GM12872 (cell line): ENCODE data around the gene COL7A1.

ENCODE experiments used
- CTCF ChIP-seq: IDR thresholded peaks from 3 replicates; pipeline ENCODE4 v1.5.1; 2011; ENCODE audit warnings: low read depth, mild to moderate bottlenecking, low read length, moderate library complexity; ENCODE audit not compliant: insufficient read depth

The COL7A1 gene

DNA sequence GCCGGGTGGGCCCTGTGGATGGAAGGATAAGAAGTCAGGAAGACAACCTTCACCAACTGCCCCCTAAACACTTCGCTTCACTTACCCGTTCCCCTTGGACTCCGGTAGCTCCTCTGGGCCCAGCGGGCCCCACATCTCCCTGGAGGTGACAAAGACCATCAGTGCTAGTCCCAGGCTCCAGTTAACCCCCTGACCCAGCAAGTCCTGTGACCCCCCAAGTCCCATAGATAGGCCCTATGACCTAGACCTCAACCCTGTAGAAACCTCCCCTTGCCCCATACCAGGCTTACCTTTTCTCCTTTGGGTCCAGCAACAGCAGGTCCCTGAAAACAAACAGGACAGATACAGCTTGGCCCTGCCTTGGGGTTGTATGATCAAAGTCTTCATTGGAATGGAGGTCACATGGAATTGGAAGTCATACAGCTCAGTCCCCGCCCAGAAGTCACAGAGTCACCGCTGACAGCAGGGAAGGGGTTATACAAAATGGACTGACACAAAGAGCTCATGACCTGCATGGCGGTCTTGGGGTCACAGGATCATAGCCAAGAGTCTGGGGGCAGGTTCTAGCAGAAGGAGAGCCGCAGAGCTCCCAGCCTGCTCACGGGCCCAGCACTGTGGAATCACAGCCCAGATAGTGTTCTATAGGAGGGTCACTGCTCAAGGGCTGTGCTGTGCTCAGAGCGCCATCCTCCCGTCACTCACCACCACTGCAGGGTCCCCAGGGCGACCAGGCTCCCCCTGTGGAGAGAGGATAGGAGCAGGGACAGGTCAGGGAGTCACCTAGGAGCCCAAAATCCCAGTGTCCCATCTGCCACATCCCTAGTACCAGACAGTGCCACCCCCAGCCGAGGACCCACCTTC, 13.3 kb downstream of the COL7A1 start:
- TF ChIP-seq CTCF, result no peak

DNA sequence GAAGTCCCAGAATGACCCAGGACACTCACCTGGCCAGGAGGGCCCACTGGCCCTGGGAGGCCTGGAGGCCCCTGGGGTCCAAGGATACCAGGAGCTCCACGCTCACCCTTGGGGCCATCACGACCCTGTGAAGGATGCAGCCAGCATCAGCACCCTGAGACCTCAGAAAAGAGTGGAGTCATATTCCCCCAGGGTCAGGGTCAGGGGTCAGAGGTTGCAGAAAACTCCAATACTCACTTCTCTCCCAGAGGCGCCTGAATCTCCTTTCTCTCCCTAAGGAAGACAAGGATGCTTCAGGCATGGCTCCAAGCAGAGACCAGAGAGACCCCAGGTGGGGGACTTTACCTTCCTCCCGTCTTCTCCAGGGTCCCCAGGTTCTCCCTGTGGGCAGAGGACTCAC, 18.5 kb downstream of the COL7A1 start:
- TF ChIP-seq CTCF, result no peak

GRCh38 chr3:48575366-48575765, 19.8 kb downstream of the COL7A1 start:
- TF ChIP-seq CTCF, result no peak

- TF ChIP-seq CTCF, result no peak
Measured at GRCh38 chr3:48573973-48574585, 21.1 kb downstream of the COL7A1 start.

GRCh38 chr3:48572517-48572916, 22.6 kb downstream of the COL7A1 start:
- no peak for TF ChIP-seq CTCF

- no peak for TF ChIP-seq CTCF
Measured at GRCh38 chr3:48571938-48572337, 23.2 kb downstream of the COL7A1 start.

DNA sequence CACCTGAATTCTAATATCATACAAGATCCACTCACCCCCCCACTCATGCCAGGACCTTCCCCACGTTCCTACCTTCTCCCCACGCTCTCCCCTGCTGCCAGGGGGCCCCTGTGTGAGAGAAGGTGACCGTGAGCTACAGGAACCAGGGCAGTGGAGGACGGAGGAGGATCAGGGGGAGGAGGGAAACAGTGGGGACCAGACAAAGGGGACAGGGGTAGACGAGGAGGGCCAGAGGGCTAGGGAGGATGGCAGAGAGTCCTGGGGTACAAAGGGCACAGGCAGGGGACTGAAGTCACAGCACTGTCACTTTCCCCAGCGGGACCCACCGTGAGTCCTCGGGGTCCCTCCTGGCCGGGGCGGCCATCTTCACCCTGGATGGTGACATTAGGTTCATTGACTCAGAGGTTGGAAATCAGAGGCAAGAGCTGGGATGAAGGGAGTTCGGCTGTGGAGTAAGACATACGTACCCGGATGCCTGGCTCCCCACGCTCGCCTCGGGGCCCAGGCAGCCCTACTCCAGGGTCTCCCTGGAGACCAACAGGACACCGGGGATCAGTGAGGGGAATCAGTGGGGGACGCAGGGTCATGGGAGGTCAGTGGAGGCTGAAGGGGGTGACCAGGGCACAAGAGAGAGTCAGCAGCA, 25.2 kb downstream of the COL7A1 start:
- TF ChIP-seq CTCF, result no peak
